Liver (tissue), 9 donors: ENCODE results near the gene CCDC97. TPM values are rescaled to one million over a fixed set of nuclear protein-coding genes. Genes with fewer than 3 reads are reported as not detected.
A peak's percentile ranks its signal among the peaks of the same experiment; 100 is the strongest.

Experiments used
- DNase-seq: peaks from one replicate; pipeline ENCODE4 v3.0.0-alpha.2; 2017; ENCODE audit warnings: low spot score
- H3K27ac ChIP-seq, 2 donors: one replicate each; pipeline ENCODE4 v1.7.0; 2013; ENCODE audit warnings: inconsistent platforms in 2 of 2, low read length in 2 of 2, control low read depth in 1 of 2, low read depth in 1 of 2, mild to moderate bottlenecking in 1 of 2
- H3K27me3 ChIP-seq, 4 donors: one replicate each; pipeline versions ENCODE4 v1.6.1 to v1.7.0; 2013; ENCODE audit warnings: low read length in 3 of 4, inconsistent platforms in 1 of 4, mild to moderate bottlenecking in 1 of 4, moderate library complexity in 1 of 4; ENCODE audit not compliant: control insufficient read depth in 4 of 4, insufficient read depth in 4 of 4
- H3K36me3 ChIP-seq, 4 donors: one replicate each; pipeline versions ENCODE4 v1.6.1 to v1.7.0; 2013; ENCODE audit warnings: low read length in 3 of 4, mild to moderate bottlenecking in 3 of 4, low read depth in 1 of 4, moderate library complexity in 1 of 4; ENCODE audit not compliant: control insufficient read depth in 4 of 4, insufficient read depth in 3 of 4
- H3K4me1 ChIP-seq, 4 donors: one replicate each; pipeline versions ENCODE4 v1.6.1 to v1.7.0; 2013; ENCODE audit warnings: low read length in 3 of 4, mild to moderate bottlenecking in 3 of 4, moderate library complexity in 1 of 4; ENCODE audit not compliant: control insufficient read depth in 4 of 4, insufficient read depth in 4 of 4
- H3K4me3 ChIP-seq, 3 donors: one replicate each; pipeline versions ENCODE4 v1.6.1 to v1.7.0; 2013; ENCODE audit warnings: low read length in 3 of 3, control low read depth in 1 of 3, low read depth in 1 of 3, mild to moderate bottlenecking in 1 of 3
- H3K9ac ChIP-seq, 2 donors: one replicate each; pipeline ENCODE4 v1.7.0; 2013; ENCODE audit warnings: low read length in 2 of 2, mild to moderate bottlenecking in 2 of 2, moderate library complexity in 2 of 2, control low read depth in 1 of 2, low read depth in 1 of 2
- H3K9me3 ChIP-seq, 4 donors: one replicate each; pipeline versions ENCODE4 v1.6.1 to v1.7.0; 2013; ENCODE audit warnings: low read length in 3 of 4; ENCODE audit not compliant: control insufficient read depth in 4 of 4
- CTCF ChIP-seq: fragments of 150-350 bp; IDR thresholded peaks from 2 replicates; pipeline ENCODE4 v1.5.1; 2017; ENCODE audit warnings: improper control_type of control experiment, low read depth, low read length; ENCODE audit not compliant: missing input control
- EGR1 ChIP-seq, 2 donors: IDR thresholded peaks; 2 replicates each; pipeline ENCODE4 v1.6.1; 2016 to 2018; ENCODE audit warnings: antibody characterized with exemption in 2 of 2, low read depth in 2 of 2
- FOXA1 ChIP-seq: IDR thresholded peaks from 2 replicates; pipeline ENCODE4 v1.6.1; 2016; ENCODE audit warnings: antibody characterized with exemption
- FOXA2 ChIP-seq: IDR thresholded peaks from 2 replicates; pipeline ENCODE4 v1.6.1; 2016; ENCODE audit warnings: antibody characterized with exemption
- GABPA ChIP-seq, 2 donors: IDR thresholded peaks in 1 of 2; conservative IDR thresholded peaks in 1 of 2; 2 replicates each; pipeline ENCODE4 v1.6.1; 2016; ENCODE audit warnings: antibody characterized with exemption in 2 of 2, mild to moderate bottlenecking in 1 of 2, moderate library complexity in 1 of 2
- HNF4A ChIP-seq, 2 donors: conservative IDR thresholded peaks; 2 replicates each; pipeline ENCODE4 v1.6.1; 2016; ENCODE audit warnings: antibody characterized with exemption in 2 of 2, mild to moderate bottlenecking in 2 of 2
- HNF4G ChIP-seq: IDR thresholded peaks from 2 replicates; pipeline ENCODE4 v1.6.1; 2016; ENCODE audit warnings: antibody characterized with exemption
- JUND ChIP-seq, 2 donors: IDR thresholded peaks; 2 replicates each; pipeline ENCODE4 v1.6.1; 2016; ENCODE audit warnings: antibody characterized with exemption in 2 of 2
- MAX ChIP-seq: IDR thresholded peaks from 2 replicates; pipeline ENCODE4 v1.6.1; 2016; ENCODE audit warnings: antibody characterized with exemption
- NR2F2 ChIP-seq: IDR thresholded peaks from 2 replicates; pipeline ENCODE4 v1.6.1; 2016; ENCODE audit warnings: antibody characterized with exemption
- RAD21 ChIP-seq, 2 donors: IDR thresholded peaks; 2 replicates each; pipeline ENCODE4 v1.6.1; 2016; ENCODE audit warnings: antibody characterized with exemption in 2 of 2, mild to moderate bottlenecking in 2 of 2
- RXRA ChIP-seq, 2 donors: IDR thresholded peaks; 2 replicates each; pipeline ENCODE4 v1.6.1; 2017 to 2018; ENCODE audit warnings: antibody characterized with exemption in 2 of 2, mild to moderate bottlenecking in 1 of 2
- SP1 ChIP-seq: IDR thresholded peaks from 2 replicates; pipeline ENCODE4 v1.6.1; 2018; ENCODE audit warnings: antibody characterized with exemption, mild to moderate bottlenecking
- TAF1 ChIP-seq: conservative IDR thresholded peaks from 2 replicates; pipeline ENCODE4 v1.6.1; 2016; ENCODE audit warnings: antibody characterized with exemption, mild to moderate bottlenecking
- YY1 ChIP-seq: IDR thresholded peaks from 2 replicates; pipeline ENCODE4 v1.6.1; 2016; ENCODE audit warnings: antibody characterized with exemption, mild to moderate bottlenecking
- WGBS: extraction: QIAGEN DNeasy Blood & Tissue Kit; methylation state at CpG from one replicate; pipeline ENCODE4 v1.1.7; 2013; 5-methylcytosine and 5-hydroxymethylcytosine counted together
- polyA plus RNA-seq, 2 donors: library from polyadenylated mRNA; stranded (reverse) in 1 of 2; unstranded in 1 of 2; fragments of 200-250 nt in 1 of 2; fragments of >200 nt in 1 of 2; fragmentation: Nextera tagmentation in 1 of 2; extraction: Ambion mirVana in 1 of 2; gene quantifications; one replicate each; pipeline versions ENCODE4 v1.2.1 to v1.2.3, GENCODE V29; 2013 to 2015
- total RNA-seq, 2 donors: library from RNA; depleted of rRNA; stranded (reverse); fragments of >200 nt; gene quantifications; one replicate each; pipeline ENCODE4 v1.2.3, GENCODE V29; 2014
- TF ChIP-seq, protein P1 (sequence below): IDR thresholded peaks from 2 replicates; pipeline ENCODE4 v1.6.1; 2016; ENCODE audit warnings: antibody characterized with exemption
- TF ChIP-seq, protein P2 (sequence below): IDR thresholded peaks from 2 replicates; pipeline ENCODE4 v1.6.1; 2016; ENCODE audit warnings: antibody characterized with exemption
- donor health status: healthy.
- donor health status: healthy.
- donor health status: healthy.
- donor health status: healthy.
- donor health status: healthy.

The CCDC97 gene
- total and polyA plus RNA-seq, 4 donors: 3.8 to 5.7 (median 5.3) TPM

DNA sequence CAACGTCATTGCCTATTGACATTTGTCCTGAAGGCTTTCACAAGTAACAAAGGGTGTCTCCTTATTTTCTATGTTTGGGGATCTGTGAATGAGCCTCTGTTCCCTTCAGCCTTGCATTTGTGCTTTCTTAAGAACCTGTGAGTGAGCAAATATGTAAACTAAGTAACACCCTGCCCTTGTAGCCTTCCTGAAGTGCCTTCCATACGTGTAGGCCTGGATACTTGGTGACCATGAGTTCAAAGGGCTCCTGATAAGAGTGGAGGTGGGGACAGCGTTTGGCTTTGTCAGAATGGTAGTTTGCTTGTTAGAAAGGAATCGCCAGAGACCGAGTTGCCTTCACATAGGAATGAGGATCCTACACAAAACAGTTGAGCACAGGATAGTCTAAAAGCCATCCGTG is 14.5 kb upstream of the CCDC97 start (continued):
- TF ChIP-seq, protein P1, sequence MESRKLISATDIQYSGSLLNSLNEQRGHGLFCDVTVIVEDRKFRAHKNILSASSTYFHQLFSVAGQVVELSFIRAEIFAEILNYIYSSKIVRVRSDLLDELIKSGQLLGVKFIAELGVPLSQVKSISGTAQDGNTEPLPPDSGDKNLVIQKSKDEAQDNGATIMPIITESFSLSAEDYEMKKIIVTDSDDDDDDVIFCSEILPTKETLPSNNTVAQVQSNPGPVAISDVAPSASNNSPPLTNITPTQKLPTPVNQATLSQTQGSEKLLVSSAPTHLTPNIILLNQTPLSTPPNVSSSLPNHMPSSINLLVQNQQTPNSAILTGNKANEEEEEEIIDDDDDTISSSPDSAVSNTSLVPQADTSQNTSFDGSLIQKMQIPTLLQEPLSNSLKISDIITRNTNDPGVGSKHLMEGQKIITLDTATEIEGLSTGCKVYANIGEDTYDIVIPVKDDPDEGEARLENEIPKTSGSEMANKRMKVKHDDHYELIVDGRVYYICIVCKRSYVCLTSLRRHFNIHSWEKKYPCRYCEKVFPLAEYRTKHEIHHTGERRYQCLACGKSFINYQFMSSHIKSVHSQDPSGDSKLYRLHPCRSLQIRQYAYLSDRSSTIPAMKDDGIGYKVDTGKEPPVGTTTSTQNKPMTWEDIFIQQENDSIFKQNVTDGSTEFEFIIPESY: no peak
- TF ChIP-seq NR2F2: no peak
- no peak for TF ChIP-seq FOXA1
- no peak for TF ChIP-seq TAF1
- TF ChIP-seq GABPA (IDR thresholded peaks at IDR 0.05 in 1 of 2, conservative IDR thresholded peaks at IDR 0.05 in 1 of 2): no peak

DNA sequence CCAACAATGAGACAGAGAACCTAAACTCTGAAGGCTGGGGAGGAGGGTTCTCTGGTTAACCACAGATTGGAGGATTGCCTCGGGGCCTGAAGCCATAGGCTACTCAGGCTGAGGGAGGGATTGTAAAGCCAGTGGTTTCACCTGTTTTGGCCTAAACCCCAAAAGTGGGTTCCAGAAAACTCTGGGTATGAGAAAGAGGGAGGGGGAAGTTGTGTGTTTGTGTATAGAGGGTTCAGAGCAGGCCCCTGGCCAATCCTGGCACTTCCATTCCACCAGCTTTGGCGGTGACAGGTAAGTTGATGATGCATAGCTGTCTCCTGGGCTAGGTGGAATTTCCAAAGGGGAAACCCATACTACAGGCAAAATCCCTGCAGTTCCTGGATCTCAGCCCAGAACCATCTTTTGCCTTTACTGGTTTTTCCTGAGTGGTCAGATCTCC is 13.5 kb upstream of the CCDC97 start:
- Histone ChIP-seq H3K9me3 (no peaks in the 10 kb centered on the region), H3K9ac (no peak overlapping the region), H3K27me3 (no peaks in the 10 kb centered on the region), H3K27ac (peak overlapping the region in 1 of 2 donors; percentile 68), H3K36me3 (peaks cover 23 to 95% (median 81%) of the 10 kb centered on the region in 4 donors), H3K4me3 (no peak overlapping the region), H3K4me1 (peaks cover 0 to 5% (median 1%) of the 10 kb centered on the region in 4 donors)
- WGBS: 86% methylated on average over 2 of the region's 2 CpGs
- TF ChIP-seq YY1: no peak
- TF ChIP-seq FOXA2: no peak
- TF ChIP-seq EGR1 (IDR thresholded peaks at IDR 0.05; ENCODE audit: low read depth in 2 of 2): no peak
- no peak for TF ChIP-seq NR2F2
- no peak for TF ChIP-seq RXRA (IDR thresholded peaks at IDR 0.05)
- TF ChIP-seq CTCF: no peak
- no peak for TF ChIP-seq HNF4G
- TF ChIP-seq SP1: no peak
- no peak for TF ChIP-seq RAD21 (IDR thresholded peaks at IDR 0.05)
- no peak for TF ChIP-seq GABPA (IDR thresholded peaks at IDR 0.05 in 1 of 2, conservative IDR thresholded peaks at IDR 0.05 in 1 of 2)
- TF ChIP-seq, protein P1: no peak
- no peak for TF ChIP-seq TAF1
- TF ChIP-seq, protein P2, sequence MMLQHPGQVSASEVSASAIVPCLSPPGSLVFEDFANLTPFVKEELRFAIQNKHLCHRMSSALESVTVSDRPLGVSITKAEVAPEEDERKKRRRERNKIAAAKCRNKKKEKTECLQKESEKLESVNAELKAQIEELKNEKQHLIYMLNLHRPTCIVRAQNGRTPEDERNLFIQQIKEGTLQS: no peak
- no peak for TF ChIP-seq JUND (IDR thresholded peaks at IDR 0.05)
- no peak for TF ChIP-seq HNF4A (conservative IDR thresholded peaks at IDR 0.05)
- no peak for TF ChIP-seq FOXA1
- no peak for TF ChIP-seq MAX
- no peak for DNase-seq
